Measurements from ENCODE around the gene AGBL5.
"Not testable (repeated sequence)": the region's sequence is repeated elsewhere in the genome, so short reads cannot be mapped to it uniquely, and the experiment has no call there.

AGBL5 gene

DNA sequence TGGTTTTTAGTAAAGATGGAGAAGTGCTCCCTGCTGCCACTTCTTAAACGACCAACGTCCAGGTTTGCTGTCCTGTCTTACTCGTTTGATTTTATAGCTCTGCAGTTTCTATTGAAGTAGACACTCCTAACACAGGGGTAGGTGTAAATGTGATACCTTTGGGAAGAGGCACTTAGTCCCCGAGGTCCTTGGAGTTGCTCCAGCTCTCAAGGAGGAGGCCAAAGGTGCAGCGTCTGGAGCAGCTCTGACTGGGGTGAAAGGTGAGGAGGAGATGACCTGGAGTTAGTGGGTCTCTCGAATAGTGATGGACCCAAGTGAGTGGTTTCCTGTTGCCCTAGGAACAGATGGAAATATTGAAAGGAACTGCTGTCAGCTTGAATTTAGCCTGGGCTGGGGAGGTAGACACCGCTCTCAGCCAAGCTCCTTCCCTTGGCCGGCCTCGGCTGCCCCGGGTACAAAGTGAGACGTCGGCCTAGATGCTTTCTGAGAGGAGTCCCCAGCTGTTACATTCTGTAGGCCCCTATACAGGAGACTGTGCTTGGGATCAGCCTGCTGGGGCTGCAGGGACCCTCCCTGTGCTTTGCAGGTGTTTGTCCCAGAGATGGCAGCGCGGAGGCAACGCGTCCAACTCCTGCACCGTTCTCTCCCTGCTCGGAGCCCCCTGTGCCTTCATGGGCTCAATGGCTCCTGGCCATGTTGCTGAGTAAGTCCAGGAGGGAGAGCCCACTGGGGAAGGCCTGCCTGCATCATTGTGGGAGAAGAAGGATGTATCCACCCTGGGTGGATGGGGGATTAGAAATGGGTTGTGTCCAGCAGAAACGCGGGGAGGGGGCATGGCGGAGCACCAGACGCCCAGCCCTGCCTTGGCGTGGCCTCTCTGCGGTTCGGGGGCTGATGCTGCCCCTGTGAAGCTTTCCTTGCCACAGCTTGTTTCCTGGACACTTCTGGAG is 40.6 kb downstream of the AGBL5 start:
- no peak for DNase-seq (ENCODE audit: low spot score)

DNA sequence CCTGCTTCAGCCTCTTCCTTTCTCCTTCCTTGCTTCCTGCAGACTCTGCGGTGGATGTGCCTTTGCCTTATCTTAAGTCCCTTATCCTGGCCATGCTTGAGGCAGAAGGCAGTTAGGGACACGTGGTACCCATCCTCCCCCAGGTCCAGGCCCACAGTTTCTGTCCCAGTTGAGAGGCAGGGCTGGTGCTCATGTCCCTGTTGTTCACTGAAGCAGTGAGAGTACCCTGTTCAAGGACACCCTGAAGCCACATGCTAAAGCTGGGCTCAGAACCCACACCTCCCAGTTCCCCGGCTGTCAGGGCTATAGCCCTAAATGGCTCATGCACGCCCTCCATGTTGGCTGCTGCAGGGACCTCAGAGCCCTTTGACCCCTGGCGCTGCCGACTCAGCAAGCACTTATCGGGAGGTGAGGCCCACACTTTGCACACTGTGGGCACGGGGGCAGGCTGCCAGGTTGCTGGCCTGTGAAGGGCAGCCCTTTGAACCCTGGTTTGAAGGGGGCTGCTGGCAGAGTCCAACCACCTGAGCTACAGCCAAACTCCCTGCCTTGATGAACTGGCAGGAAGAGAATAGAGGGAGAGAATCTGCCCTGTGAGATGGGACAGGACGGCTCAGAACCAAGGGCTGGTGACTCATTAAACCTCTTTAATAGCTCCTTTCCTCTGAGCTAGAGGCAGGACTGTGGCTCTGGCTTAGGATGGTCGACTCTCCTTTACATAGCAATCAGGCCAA is 41.4 kb downstream of the AGBL5 start:
- no peak for DNase-seq (ENCODE audit: low spot score)

DNA sequence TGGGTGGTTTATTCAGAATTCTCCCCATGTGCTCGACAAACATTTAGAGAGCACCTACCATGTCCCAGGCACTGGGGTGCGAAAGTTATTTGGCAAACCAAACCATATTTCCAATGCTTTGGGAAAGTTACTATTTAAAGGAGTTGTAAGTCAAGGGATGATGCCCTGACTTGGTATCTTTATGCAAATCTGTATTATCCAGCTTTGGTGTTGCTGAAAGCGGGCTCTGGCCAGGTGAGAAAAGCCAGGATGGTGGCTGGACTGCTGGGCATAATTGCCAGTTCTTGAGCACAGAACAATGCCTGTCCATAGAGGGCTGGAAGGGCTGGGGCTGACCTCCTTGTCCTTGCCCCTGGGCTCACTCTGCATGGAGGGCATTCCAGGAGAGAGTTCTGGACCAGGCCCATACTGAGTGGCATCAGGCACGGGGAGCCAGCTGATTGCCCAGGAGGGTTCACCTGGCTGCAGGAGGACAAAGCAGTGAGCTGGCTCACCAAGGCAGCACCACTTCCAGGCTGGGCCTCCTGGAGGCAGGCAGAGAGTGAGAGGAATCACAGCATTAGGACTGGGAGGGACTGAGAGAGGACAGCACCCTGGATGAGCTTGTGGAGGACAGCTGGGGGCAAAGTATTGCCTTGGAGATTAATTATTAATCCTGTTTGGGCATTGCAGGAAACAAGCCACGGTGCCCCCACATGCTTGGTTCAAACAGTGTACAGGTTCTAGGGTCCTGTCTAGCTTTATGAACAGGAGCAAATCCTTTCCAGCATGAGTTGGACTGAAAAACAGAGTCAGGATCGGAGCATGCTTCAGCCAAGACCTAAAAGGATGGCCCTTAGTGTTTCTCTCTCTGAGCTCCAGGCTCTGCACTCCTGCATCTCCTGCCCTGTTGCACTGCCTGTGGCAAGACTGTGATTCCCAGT is 42.2 kb downstream of the AGBL5 start:
- no peak for DNase-seq (ENCODE audit: low spot score)

DNA sequence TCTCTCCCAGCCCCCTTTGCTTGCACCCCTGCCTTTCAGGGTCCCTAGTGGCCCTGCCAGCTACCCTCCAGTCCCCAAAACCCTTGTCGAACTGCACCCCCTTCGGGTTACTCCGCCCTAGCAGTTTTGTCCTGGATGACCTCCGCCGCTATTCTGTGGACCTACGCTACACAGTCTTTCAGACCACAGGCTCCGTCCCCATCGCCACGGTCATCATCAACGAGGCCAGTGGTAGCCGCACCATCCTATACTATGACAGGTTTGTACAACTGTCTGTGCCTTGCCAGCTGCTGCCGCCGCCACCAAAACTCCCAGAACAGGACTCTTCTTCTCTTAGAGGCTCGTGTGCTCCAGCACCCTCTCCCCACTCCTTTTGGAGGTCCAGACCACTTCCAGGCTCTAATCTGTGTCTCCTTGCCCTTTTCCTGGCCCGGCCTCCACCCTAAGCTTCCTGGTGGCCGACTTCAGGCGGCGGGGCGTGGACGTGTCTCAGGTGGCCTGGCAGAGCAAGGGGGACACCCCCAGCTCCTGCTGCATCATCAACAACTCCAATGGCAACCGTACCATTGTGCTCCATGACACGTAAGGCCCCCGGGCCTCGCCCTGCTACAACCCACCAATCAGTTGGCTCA is 43.0 kb downstream of the AGBL5 start:
- DNase-seq (ENCODE audit: low spot score) = no peak

DNA sequence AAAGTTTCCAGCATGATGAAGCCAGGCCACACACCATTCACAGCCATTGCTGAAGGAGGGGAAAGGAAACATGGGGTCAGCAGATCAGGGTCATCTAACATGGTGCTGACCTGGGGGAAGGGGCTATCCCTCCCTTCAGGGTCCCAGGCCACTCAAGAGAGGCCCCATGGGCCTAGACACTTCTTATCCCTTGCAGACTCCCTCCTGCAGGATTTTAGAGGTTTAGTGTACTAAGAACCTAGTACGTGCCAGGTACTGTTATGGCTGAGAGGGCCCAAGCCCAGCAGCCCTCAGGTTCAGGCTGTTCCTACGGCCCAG is 43.9 kb downstream of the AGBL5 start:
- no peak for DNase-seq (ENCODE audit: low spot score)

DNA sequence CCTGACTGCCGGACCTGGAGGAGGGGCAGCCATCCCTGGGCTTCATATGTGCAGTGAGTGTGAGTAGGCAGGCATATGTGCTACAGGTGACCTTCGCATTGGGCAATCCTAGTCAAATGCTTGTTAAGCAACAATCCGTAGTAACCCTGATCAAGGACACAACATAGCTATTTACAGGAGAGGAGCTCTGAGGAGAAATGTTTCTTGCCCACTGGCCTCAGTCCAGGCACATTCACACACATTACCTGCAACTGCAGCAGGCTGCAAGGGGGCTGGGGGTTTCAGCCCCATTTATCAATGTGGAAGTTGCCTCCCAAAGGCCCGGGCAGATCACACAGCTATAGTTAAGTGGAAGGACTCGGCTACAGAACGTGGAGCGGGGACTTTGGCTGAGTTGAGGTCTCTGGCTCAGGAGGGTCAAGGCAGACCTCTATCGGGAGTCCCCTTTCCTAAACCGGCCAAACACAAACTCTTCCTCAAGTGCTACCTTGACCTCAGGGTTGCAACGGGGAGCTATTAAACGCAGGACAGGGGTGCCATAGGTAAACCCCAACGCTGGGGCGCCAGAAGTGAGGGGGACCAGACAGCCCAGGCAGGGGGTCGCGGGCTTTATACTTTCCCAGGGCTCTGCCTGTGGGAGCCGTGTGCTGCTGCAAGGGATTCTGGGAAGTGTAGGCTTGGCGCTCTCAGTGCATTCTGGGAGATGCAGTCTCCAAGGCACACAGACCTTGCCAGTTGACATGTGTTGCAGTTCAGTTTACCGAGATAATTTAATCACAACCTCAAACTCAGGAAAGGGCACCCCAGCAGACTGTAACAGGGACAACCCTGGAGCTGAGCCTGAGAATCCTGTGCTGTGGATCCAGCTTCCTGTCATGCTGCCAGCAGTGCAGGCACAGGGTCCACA is 44.5 kb downstream of the AGBL5 start:
- peak; percentile 46 for DNase-seq (ENCODE audit: low spot score)

DNA sequence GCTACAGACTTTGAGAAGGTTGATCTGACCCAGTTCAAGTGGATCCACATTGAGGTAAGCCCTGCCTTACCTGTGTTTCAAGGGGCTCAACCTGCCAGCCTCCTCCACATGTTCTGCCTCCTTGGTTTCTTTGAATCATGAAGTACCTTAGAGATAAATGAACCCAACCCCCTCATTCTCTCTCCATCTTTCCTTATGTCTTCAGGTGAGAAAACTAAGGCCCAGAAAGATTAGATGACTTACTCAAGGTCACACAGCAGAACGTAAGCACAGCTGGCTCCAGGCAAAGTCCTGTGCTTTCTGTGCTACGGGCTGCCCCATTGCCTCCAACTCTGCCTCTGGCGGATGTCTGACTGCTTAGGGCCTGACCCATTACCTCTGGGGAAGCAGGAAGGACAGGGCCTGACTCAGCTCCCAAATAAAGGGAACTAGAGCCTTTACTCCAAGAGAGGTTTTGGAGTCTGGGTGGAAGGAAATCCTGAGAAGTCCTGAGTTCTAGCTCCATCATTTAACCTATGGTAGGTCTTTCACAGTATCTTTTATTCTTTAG is 45.4 kb downstream of the AGBL5 start:
- no peak for DNase-seq (ENCODE audit: low spot score)

DNA sequence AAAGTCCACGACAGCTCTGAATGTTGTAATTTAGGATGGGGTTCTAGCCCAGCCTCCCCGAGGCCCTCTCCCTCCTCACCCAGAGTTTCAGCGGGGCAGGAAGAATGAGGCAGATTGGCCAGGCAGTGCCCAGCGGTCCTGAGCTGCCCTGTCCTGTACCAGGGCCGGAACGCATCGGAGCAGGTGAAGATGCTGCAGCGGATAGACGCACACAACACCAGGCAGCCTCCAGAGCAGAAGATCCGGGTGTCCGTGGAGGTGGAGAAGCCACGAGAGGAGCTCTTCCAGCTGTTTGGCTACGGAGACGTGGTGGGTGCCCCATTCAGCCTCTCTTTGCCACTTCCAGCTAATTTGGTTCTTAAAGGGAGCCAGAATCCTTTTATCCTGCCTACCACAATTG is 45.9 kb downstream of the AGBL5 start:
- DNase-seq (ENCODE audit: low spot score) = no peak

DNA sequence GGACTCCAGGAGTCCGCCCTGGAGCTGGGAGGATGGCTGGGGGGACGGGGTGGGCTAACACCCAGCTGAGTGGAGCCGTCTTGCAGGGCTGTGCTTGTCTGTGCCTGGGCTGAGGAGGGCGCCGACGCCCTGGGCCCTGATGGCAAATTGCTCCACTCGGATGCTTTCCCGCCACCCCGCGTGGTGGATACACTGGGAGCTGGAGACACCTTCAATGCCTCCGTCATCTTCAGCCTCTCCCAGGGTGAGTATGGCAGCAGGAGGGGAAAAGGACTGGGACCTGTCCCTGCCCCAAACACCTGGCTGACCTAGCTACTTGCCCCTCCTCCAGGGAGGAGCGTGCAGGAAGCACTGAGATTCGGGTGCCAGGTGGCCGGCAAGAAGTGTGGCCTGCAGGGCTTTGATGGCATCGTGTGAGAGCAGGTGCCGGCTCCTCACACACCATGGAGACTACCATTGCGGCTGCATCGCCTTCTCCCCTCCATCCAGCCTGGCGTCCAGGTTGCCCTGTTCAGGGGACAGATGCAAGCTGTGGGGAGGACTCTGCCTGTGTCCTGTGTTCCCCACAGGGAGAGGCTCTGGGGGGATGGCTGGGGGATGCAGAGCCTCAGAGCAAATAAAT is 48.0 kb downstream of the AGBL5 start:
- DNase-seq (ENCODE audit: low spot score) = no peak

DNA sequence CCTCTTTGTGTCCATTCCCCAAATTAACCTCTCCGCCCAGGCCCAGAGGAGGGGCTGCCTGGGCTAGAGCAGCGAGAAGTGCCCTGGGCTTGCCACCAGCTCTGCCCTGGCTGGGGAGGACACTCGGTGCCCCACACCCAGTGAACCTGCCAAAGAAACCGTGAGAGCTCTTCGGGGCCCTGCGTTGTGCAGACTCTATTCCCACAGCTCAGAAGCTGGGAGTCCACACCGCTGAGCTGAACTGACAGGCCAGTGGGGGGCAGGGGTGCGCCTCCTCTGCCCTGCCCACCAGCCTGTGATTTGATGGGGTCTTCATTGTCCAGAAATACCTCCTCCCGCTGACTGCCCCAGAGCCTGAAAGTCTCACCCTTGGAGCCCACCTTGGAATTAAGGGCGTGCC is 48.6 kb downstream of the AGBL5 start:
- no peak for DNase-seq (ENCODE audit: low spot score)

DNA sequence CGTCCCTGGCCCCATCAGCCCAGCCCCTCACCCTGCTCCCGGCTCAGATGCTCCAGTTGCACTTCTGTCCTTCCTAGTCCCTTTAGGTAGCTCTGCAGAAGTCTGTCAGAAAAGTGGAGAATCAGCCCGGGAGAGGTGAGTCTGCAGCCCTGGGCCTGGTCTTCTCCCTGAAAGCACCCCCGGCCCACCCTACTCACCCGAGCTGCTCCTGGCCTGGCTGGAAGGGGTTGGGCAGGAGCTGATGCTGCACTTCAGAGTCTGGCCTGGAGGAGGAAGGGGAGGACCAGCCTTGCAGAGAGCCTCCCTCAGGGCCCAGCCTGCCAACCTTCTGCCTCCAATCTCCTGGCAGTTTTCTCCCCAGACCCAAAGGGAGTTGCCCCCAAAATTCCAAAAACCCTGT is 50.9 kb downstream of the AGBL5 start:
- DNase-seq (ENCODE audit: low spot score) = no peak

DNA sequence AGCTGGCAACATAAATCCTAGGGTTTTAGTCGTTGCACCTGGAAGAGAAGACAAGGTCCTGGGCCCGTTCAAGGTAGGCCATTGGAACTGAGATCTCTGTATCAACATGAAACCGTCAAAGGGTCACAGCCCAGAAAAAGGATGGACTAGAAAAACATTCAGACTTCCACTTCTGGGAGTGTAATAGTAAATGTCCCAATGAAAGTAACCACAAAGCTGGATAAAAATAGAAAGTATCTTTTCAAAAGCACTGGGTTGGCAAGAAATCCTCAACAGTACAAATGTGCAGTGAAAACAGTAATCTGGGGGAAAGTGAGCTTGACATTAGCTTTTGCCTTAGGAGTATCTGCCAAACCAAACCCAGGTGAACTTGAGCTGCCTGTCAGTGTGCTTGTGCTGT is 54.5 kb downstream of the AGBL5 start:
- no peak for DNase-seq (ENCODE audit: low spot score)

DNA sequence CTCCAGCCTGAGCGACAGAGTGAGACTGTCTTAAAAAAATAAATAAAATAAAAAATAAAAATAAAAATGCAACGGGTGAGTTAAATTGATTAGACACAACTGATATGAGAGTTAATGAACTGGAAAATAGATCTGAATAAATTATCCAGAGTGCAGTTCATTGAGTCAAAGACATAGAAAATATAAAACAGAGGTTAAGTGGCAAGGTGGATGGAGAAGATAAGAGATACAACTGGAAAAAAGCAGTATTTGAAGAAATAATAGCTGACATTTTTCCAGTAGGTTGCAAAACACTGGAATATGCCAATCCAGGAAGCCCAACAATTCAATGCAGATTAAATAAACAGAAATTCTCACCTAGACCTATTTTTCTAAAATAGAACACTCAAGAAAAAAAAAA is 56.8 kb downstream of the AGBL5 start:
- no peak for DNase-seq (ENCODE audit: low spot score)

DNA sequence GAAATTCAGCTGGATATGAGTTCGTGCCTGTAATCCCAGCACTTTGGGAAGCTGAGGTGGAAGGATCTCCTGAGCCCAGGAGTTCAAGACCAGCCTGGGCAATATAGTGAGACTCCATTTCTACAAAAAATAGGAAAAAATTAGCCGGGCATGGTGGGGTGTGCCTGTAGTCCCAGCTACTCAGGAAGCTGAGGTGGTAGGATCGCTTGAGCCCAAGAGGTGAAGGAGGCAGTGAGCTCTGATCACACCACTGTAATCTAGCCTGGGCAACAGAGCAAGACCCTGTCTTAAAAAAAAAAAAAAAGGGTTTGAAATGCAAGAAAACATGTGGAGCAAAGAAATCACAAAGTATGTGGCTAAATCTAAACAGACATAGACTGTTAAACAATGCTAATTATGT is 57.6 kb downstream of the AGBL5 start:
- no peak for DNase-seq (ENCODE audit: low spot score)

DNA sequence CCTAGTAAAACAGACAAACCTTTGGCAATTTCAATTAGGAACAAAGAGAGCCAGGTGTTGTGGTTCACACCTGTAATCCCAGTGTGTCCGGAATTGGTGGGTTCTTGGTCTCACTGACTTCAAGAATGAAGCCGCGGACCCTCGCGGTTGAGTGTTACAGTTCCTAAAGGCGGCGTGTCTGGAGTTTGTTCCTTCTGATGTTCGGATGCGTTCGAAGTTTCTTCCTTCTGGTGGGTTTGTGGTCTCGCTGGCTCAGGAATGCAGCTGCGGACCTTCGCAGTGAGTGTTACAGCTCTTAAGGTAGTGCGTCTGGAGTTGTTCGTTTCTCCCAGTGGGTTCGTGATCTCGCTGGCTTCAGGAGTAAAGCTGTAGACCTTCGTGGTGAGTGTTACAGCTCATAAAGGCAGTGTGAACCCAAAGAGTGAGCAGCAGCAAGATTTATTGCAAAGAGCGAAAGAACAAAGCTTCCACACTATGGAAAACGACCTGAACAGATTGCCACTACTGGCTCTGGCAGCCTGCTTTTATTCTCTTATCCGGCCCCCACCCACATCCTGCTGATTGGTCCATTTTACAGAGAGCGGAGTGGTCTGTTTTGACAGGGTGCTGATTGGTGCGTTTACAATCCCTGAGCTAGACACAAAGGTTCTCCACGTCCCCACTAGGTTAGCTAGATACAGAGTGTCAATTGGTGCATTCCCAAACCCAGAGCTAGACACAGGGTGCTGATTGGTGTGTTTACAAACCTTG is 59.3 kb downstream of the AGBL5 start:
- not testable (repeated sequence) for DNase-seq (ENCODE audit: low spot score)

DNA sequence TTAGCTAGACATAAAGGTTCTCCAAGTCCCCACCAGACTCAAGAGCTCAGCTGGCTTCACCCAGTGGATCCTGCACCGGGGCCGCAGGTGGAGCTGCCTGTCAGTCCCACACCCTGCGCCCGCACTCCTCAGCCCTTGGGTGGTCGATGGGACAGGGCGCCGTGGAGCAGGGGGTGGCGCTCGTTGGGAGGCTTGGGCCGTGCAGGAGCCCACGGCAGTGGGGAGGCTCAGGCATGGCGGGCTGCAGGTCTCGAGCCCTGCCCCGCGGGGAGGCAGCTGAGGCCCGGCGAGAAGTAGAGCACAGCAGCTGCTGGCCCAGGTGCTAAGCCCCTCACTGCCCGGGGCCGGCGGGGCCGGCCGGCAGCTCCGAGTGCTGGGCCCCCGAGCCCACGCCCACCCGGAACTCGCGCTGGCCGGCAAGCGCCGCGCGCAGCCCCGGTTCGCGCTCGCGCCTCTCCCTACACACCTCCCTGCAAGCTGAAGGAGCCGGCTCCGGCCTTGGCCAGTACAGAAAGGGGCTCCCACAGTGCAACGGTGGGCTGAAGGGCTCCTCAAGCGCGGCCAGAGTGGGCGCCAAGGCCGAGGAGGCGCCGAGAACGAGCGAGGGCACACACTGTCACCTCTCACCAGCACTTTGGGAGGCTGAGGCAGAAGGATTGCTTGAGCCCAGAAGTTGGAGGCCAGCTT is 60.1 kb downstream of the AGBL5 start:
- not testable (repeated sequence) for DNase-seq (ENCODE audit: low spot score)

DNA sequence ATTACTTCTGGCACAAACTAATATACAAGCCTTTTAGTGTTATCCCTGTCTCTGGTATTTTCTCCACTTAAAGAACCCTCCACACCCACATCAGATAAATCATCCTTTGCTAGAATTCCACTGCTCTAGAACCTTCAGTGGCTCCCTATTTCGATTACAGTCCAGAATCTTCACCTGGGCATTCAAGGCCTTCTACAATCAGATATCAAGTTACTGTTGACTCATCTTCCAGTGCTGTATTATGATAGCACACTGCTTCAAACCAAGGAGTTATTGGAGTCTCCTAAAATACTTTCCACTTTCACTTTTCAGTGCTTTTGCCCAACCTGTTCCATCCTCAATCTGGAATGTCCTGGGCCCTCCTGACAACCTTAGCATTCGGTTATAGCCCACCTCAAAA is 64.1 kb downstream of the AGBL5 start:
- no peak for DNase-seq (ENCODE audit: low spot score)

DNA sequence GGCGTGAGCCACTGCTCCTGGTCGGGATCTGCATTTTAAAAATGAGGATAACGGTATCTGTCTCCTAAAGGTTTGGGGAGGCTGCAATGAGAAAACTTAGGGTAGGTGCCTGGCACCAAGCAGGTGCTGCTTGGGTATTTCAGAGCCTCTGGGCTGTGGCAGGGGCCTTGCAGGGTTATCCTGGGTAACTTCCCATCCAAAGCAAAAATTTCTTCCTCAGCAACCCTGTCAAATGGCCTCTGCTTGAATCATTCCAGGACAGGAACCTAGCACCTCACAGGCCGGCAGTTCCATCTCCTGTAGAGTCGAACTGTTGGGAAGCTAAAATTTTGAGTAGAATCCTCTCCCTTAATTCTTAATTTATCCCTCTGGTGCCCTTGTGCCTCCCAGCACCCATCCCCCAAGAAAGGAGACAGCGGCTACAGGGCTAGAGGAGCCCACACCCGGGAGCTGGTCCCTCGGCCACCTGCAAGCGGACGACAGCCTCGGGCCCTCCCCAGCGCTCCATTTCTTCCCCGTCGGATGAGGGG is 66.6 kb downstream of the AGBL5 start:
- DNase-seq (ENCODE audit: low spot score) = no peak
